Right atrium auricular region (tissue), 2 donors: ENCODE results near the gene TXNRD1. TPM values are rescaled to one million over a fixed set of nuclear protein-coding genes. Genes with fewer than 3 reads are reported as not detected.

ENCODE experiments used
- DNase-seq: peaks from one replicate; pipeline ENCODE4 v3.0.0-alpha.2; 2019; ENCODE audit warnings: low spot score
- H3K27ac ChIP-seq, 2 donors: fragments of 200-600 bp; sonication (generic); 1 replicate in 1 of 2; 2 replicates in 1 of 2; pipeline ENCODE4 v1.5.1; 2016 to 2019
- H3K27me3 ChIP-seq, 2 donors: fragments of 200-600 bp; sonication (generic); one replicate each; pipeline versions ENCODE4 v1.5.1 to v1.6.0; 2017 to 2019
- H3K36me3 ChIP-seq: fragments of 200-600 bp; sonication (generic); one replicate; pipeline ENCODE4 v1.5.1; 2016
- H3K4me1 ChIP-seq, 2 donors: fragments of 200-600 bp; sonication (generic); one replicate each; pipeline versions ENCODE4 v1.5.1 to v1.6.0; 2017 to 2019
- H3K4me3 ChIP-seq, 2 donors: fragments of 200-600 bp; sonication (generic); 1 replicate in 1 of 2; 2 replicates in 1 of 2; pipeline ENCODE4 v1.5.1; 2017 to 2019; ENCODE audit warnings: mild to moderate bottlenecking in 1 of 2, moderate library complexity in 1 of 2
- H3K9me3 ChIP-seq, 2 donors: fragments of 200-600 bp; sonication (generic); one replicate each; pipeline ENCODE4 v1.5.1; 2019
- total RNA-seq, 2 donors: library from RNA; depleted of rRNA; stranded (reverse); fragments of >200 nt; gene quantifications; one replicate each; pipeline ENCODE4 v1.1.0, GENCODE V29; 2016
- TF ChIP-seq, protein P1 (sequence below), 2 donors: fragments of 200-600 bp; sonication (generic); IDR thresholded peaks; one replicate each; pipeline ENCODE4 v1.5.1; 2019; ENCODE audit warnings: antibody characterized with exemption in 2 of 2

TXNRD1 gene
- total RNA-seq, 2 donors from 2014 or later = 191 to 286 TPM

DNA sequence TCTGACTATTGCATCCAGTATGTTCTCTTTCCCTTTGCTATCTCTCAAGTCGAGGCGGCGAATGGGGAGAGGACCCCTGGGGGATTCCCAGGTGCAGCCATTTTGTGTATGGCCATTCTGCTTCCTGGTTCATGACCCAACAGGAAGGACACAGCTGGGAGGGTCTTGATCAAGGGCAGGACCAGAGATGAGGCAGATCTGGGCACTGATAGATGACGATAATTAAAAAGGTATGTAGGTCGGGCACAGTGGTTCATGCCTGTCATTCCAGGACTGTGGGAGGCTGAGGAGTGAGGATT, 161.9 kb downstream of the TXNRD1 start:
- no peaks in the 10 kb centered on the region for H3K36me3 ChIP-seq
- no peak overlapping the region for H3K4me3 ChIP-seq
- peaks cover 0 to 4% of the 10 kb centered on the region in 2 donors for H3K4me1 ChIP-seq
- H3K27ac ChIP-seq = no peak overlapping the region
- no peaks in the 10 kb centered on the region for H3K27me3 ChIP-seq
- DNase-seq = no peak
- TF ChIP-seq, protein P1, sequence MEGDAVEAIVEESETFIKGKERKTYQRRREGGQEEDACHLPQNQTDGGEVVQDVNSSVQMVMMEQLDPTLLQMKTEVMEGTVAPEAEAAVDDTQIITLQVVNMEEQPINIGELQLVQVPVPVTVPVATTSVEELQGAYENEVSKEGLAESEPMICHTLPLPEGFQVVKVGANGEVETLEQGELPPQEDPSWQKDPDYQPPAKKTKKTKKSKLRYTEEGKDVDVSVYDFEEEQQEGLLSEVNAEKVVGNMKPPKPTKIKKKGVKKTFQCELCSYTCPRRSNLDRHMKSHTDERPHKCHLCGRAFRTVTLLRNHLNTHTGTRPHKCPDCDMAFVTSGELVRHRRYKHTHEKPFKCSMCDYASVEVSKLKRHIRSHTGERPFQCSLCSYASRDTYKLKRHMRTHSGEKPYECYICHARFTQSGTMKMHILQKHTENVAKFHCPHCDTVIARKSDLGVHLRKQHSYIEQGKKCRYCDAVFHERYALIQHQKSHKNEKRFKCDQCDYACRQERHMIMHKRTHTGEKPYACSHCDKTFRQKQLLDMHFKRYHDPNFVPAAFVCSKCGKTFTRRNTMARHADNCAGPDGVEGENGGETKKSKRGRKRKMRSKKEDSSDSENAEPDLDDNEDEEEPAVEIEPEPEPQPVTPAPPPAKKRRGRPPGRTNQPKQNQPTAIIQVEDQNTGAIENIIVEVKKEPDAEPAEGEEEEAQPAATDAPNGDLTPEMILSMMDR (IDR thresholded peaks at IDR 0.05) = no peak
- no peaks in the 10 kb centered on the region for H3K9me3 ChIP-seq

DNA sequence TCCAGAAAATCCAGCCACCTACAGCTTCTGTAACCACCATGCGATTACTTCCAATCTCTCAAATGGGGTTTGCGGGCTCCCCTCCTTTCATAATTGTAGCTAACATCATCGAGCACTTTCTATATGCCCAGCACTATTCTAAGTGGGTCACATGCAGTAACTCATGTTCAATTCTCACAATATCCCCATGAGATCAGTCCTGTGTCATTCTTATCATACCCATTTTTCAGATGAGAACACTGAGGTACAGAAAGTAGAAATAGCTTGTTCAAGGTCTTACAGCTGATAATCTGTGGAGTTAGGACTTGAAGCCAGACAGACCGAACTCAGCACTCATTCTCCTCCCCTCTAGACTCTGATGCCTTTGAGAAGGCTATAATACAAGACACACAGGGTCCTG, 162.8 kb downstream of the TXNRD1 start:
- no peaks in the 10 kb centered on the region for H3K27me3 ChIP-seq
- DNase-seq = no peak
- no peak overlapping the region for H3K27ac ChIP-seq
- H3K9me3 ChIP-seq = no peaks in the 10 kb centered on the region
- TF ChIP-seq, protein P1 (IDR thresholded peaks at IDR 0.05) = no peak
- H3K4me1 ChIP-seq = peaks cover 0 to 4% of the 10 kb centered on the region in 2 donors
- no peak overlapping the region for H3K4me3 ChIP-seq
- no peaks in the 10 kb centered on the region for H3K36me3 ChIP-seq

DNA sequence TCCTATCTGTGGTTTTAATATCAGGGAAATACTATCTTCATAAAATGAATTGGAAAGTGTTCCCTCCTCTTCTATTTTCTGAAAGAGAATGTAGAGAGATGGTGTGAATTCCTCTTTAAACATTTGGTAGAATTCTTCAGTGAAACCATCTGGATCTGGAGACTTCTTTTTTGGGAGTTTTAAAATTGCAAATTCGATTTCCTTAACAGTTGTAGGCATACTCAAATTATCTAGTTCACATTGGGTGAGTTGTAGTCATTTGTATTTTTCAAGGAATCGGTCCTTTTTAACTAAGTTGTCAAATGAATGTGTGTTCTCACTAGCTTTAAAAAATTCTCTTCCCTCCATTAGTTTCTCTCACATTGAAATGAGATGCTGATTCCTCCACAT, 165.8 kb downstream of the TXNRD1 start:
- H3K4me3 ChIP-seq = no peak overlapping the region
- no peaks in the 10 kb centered on the region for H3K36me3 ChIP-seq
- H3K27me3 ChIP-seq = no peaks in the 10 kb centered on the region
- no peak for DNase-seq
- peaks cover 0 to 4% of the 10 kb centered on the region in 2 donors for H3K4me1 ChIP-seq
- H3K27ac ChIP-seq = no peak overlapping the region
- TF ChIP-seq, protein P1 (IDR thresholded peaks at IDR 0.05) = no peak
- no peaks in the 10 kb centered on the region for H3K9me3 ChIP-seq

DNA sequence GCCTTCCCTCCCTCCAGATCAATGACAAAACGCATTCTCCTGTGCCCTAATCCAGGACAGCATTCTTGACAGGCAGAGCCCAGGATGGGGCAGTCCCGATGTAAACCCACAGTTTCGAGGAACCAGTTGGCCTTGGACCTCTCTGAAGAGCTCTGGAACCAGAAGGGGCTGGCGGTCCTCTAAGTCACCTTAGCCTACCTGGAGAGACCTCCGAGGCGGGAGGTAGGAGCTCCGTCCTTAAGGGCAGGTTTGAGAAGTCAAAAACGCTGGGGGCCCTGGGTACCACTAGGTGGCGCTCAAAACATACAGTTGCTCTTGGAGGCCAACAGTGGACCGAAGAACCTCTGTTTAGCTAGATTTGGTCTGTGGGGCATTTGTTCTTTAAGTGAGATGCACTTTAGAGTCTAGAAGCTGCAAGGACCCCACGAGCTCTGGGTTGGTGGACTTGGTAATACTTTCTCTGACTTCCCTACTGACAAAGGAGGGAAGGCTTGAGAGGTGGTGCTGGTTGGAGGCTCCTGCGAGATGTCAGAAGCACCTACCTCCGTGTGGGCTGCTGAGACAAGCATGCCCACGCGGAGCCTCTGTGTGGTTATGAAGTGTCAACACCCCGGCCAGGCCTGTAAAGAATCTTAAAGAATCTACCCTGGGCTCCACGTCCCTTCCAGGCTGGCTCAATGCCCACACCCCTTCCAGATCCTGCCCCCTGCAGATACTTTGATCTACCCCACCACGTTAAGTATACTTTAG, 166.3 kb downstream of the TXNRD1 start:
- H3K36me3 ChIP-seq = no peaks in the 10 kb centered on the region
- H3K4me1 ChIP-seq = peaks cover 0 to 4% of the 10 kb centered on the region in 2 donors
- TF ChIP-seq, protein P1 (IDR thresholded peaks at IDR 0.05) = peak; percentile 95 to 98
- no peaks in the 10 kb centered on the region for H3K9me3 ChIP-seq
- no peak overlapping the region for H3K4me3 ChIP-seq
- peak; percentile 88 for DNase-seq
- no peaks in the 10 kb centered on the region for H3K27me3 ChIP-seq
- no peak overlapping the region for H3K27ac ChIP-seq

DNA sequence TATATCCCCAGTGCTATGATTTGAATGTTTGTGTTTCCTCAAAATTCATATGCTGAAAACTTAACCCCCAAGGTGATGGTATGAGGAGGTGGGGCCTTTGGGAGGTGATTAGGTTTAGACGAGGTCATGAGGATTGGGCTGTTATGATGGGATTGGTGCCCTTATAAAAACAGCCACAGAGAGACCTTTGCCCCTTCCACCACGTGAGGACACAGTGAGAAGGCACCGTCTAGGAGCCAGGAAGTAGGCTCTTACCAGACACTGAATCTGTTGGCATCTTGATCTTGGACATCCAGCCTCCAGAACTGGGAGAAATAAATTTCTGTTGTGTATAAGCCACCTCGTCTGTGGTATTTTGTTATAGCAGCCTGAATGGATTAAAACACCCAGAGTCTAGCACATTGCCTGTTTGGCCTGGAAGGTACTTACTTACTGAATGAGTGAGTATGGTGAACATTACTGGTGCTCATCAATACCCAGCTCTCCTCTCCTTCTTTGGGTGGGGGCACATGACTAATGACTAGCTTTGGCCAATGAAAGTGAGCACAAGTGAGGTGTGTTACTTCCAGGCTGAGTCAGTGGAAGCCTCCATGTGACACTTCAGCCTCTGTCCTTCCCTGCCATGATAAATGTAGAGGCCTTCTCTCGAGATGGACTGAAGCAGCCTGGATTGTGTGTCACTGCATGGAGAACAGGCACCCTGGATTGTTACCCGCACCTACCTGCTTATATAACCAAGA, 168.7 kb downstream of the TXNRD1 start:
- no peaks in the 10 kb centered on the region for H3K36me3 ChIP-seq
- H3K9me3 ChIP-seq = no peaks in the 10 kb centered on the region
- H3K4me3 ChIP-seq = no peak overlapping the region
- TF ChIP-seq, protein P1 (IDR thresholded peaks at IDR 0.05) = no peak
- H3K27ac ChIP-seq = no peak overlapping the region
- no peak for DNase-seq
- H3K27me3 ChIP-seq = no peaks in the 10 kb centered on the region
- peaks cover 0 to 4% of the 10 kb centered on the region in 2 donors for H3K4me1 ChIP-seq
